ENCODE measurements around the gene TNC.

Gene TNC

DNA sequence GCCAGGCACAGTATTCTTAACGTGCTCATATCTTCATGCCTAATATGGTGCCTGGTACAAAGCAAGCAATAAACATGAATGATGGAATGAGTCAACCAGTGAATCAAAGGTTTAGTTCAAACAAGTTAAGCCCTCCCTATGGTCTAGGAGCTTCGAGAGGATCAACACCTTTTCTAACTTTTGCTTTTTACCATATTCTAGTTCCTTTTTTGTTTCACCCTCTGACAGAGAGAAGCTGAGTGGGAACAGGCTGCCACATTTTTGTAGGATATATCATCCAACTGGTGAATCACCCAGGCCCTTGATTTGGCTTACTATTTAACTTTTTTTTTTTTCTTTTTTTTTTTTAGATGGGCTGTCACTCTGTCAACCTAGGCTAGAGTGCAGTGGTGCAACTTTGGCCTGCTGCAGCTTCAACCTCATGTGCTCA is 39.3 kb upstream of the TNC start:
- TF ChIP-seq CTCF (IDR thresholded peaks at IDR 0.05; ENCODE audit: low read depth, low read length): no peak
- DNase-seq (ENCODE audit: extremely low read depth, low read depth): no peak

GRCh38 chr9:115155037-115155436 is 37.1 kb upstream of the TNC start:
- no peak for TF ChIP-seq CTCF (IDR thresholded peaks at IDR 0.05; ENCODE audit: low read depth, low read length)
- DNase-seq (ENCODE audit: extremely low read depth, low read depth): no peak

GRCh38 chr9:115154617-115155016 is 36.7 kb upstream of the TNC start:
- TF ChIP-seq CTCF (IDR thresholded peaks at IDR 0.05; ENCODE audit: low read depth, low read length): no peak
- no peak for DNase-seq (ENCODE audit: extremely low read depth, low read depth)

DNA sequence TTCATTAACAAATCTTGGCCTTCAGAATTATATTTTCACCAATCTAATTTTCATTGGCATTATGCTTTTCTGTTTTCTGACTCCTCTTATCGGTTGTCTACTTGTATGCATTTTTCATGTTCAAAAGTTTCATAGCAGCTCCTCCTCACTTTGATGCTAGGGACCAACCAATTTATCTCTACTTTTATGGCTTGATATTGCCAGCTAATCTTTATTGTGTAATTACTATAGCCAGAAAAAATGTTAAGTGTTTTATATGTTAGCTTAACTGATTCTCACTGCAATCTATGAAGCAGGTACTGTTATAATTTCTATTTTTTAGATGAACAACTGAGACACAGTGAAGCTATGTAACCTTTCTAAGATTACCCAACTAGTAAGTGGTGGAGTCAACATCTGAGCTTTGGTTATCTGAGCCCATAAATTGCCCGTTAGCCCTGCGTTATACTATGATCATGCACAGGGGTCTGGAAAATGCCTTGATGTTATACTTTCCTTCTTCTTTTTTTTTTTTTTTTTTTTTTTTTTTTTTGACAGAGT is 34.4 kb upstream of the TNC start:
- DNase-seq (ENCODE audit: extremely low read depth, low read depth): no peak
- no peak for TF ChIP-seq CTCF (IDR thresholded peaks at IDR 0.05; ENCODE audit: low read depth, low read length)

GRCh38 chr9:115148721-115149120 is 30.8 kb upstream of the TNC start:
- no peak for TF ChIP-seq CTCF (IDR thresholded peaks at IDR 0.05; ENCODE audit: low read depth, low read length)
- no peak for DNase-seq (ENCODE audit: extremely low read depth, low read depth)

DNA sequence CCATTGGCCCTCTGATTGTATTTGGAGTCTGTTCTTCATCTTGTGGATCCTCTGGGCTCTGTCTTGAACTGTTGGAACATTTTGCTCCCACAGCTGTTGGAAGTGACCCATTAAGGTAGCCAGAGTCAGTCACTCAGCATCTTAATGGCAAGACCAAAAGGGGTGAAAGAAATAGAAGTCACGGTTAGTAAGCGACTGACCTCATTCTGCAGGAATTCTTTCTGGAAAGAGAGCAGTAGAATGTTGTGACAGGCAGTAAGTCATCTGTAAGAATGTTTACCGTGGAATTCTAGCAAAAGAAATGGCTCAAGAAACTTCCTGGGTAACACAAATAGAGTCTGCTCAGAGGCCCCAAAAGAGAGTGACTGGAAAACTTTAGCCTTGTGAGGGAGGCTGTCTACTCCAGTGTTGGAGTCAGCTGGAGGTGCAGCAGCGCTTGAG is 28.6 kb upstream of the TNC start:
- TF ChIP-seq CTCF (IDR thresholded peaks at IDR 0.05; ENCODE audit: low read depth, low read length): no peak

DNA sequence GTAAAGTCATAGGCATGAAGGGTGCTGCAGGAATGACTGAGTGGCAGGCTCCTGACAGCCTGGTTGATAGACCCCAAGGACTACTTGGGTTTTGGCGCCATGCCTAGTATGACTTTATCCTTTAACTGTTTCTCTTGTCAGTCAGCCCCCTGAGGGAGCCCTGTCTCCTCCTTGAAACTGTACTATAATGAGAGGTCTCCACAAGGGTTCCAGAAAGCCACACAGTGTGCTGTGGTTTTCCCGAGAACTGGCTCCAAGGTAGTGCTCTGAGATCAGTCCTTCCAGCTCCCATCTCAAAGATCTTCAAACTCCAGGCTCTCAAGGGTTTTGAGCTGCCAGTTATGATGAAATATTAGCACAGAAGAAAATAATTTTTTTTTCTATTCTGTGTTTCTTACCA is 26.7 kb upstream of the TNC start:
- no peak for DNase-seq (ENCODE audit: extremely low read depth, low read depth)
- no peak for TF ChIP-seq CTCF (IDR thresholded peaks at IDR 0.05; ENCODE audit: low read depth, low read length)

More for the DNA sequence above, 28.6 kb upstream of the TNC start:
- peak; percentile 75 for DNase-seq (ENCODE audit: extremely low read depth, low read depth)

Data from AG09319 (cell line).